Mucosa of rectum (tissue), 2 donors: ENCODE data around the gene TMEM222.

Experiments used
- H3K27ac ChIP-seq, 2 donors: one replicate each; pipeline ENCODE4 v1.7.0; 2013; ENCODE audit warnings: inconsistent platforms in 2 of 2, low read depth in 2 of 2, low read length in 2 of 2
- H3K27me3 ChIP-seq, 2 donors: one replicate each; pipeline ENCODE4 v1.7.0; 2013; ENCODE audit warnings: low read length in 2 of 2; ENCODE audit not compliant: control insufficient read depth in 2 of 2, insufficient read depth in 2 of 2
- H3K36me3 ChIP-seq, 2 donors: one replicate each; pipeline ENCODE4 v1.7.0; 2013; ENCODE audit warnings: low read length in 2 of 2; ENCODE audit not compliant: control insufficient read depth in 2 of 2, insufficient read depth in 2 of 2
- H3K4me1 ChIP-seq, 2 donors: one replicate each; pipeline ENCODE4 v1.7.0; 2013; ENCODE audit warnings: low read length in 2 of 2, mild to moderate bottlenecking in 1 of 2; ENCODE audit not compliant: control insufficient read depth in 2 of 2, insufficient read depth in 2 of 2
- H3K4me3 ChIP-seq, 2 donors: one replicate each; pipeline ENCODE4 v1.7.0; 2013; ENCODE audit warnings: low read length in 2 of 2
- H3K9ac ChIP-seq, 2 donors: one replicate each; pipeline ENCODE4 v1.7.0; 2013; ENCODE audit warnings: low read length in 2 of 2, low read depth in 1 of 2, mild to moderate bottlenecking in 1 of 2
- H3K9me3 ChIP-seq, 2 donors: one replicate each; pipeline ENCODE4 v1.7.0; 2013; ENCODE audit warnings: low read length in 2 of 2; ENCODE audit not compliant: control insufficient read depth in 2 of 2
- donor health status: healthy.
- donor health status: Normal muscosa, but diverticular disease.

TMEM222 gene

GRCh38 chr1:27296773-27297291 is 25.1 kb upstream of the TMEM222 start:
- H3K4me1 ChIP-seq: peaks cover 15 to 18% of the 10 kb centered on the region in 2 donors
- no peaks in the 10 kb centered on the region for H3K9me3 ChIP-seq
- no peak overlapping the region for H3K4me3 ChIP-seq
- no peaks in the 10 kb centered on the region for H3K27me3 ChIP-seq
- H3K36me3 ChIP-seq: peaks cover 35 to 56% of the 10 kb centered on the region in 2 donors
- H3K9ac ChIP-seq: no peak overlapping the region
- no peak overlapping the region for H3K27ac ChIP-seq

GRCh38 chr1:27297903-27298302 is 24.1 kb upstream of the TMEM222 start:
- Histone ChIP-seq H3K27ac (peak overlapping the region in 1 of 2 donors; percentile 74), H3K4me3 (no peak overlapping the region), H3K9ac (no peak overlapping the region), H3K27me3 (no peaks in the 10 kb centered on the region), H3K4me1 (peaks cover 15 to 18% of the 10 kb centered on the region in 2 donors), H3K36me3 (peaks cover 34 to 61% of the 10 kb centered on the region in 2 donors), H3K9me3 (no peaks in the 10 kb centered on the region)

GRCh38 chr1:27298632-27299384 is 23.2 kb upstream of the TMEM222 start:
- peak overlapping the region; percentile 74 to 87 for H3K27ac ChIP-seq
- no peak overlapping the region for H3K4me3 ChIP-seq
- H3K9ac ChIP-seq: no peak overlapping the region
- H3K4me1 ChIP-seq: peaks cover 15 to 18% of the 10 kb centered on the region in 2 donors
- H3K9me3 ChIP-seq: no peaks in the 10 kb centered on the region
- peaks cover 33 to 60% of the 10 kb centered on the region in 2 donors for H3K36me3 ChIP-seq
- H3K27me3 ChIP-seq: no peaks in the 10 kb centered on the region

GRCh38 chr1:27299385-27300271 is 22.3 kb upstream of the TMEM222 start:
- H3K9ac ChIP-seq: no peak overlapping the region
- H3K4me1 ChIP-seq: peaks cover 15 to 18% of the 10 kb centered on the region in 2 donors
- H3K27me3 ChIP-seq: no peaks in the 10 kb centered on the region
- H3K36me3 ChIP-seq: peaks cover 29 to 57% of the 10 kb centered on the region in 2 donors
- H3K4me3 ChIP-seq: no peak overlapping the region
- H3K9me3 ChIP-seq: no peaks in the 10 kb centered on the region
- peak overlapping the region; percentile 76 to 87 for H3K27ac ChIP-seq

GRCh38 chr1:27300341-27301051 is 21.5 kb upstream of the TMEM222 start:
- Histone ChIP-seq H3K27ac (peak overlapping the region; percentile 76 to 87), H3K9me3 (no peaks in the 10 kb centered on the region), H3K27me3 (no peaks in the 10 kb centered on the region), H3K4me1 (peaks cover 15 to 18% of the 10 kb centered on the region in 2 donors), H3K4me3 (no peak overlapping the region), H3K36me3 (peaks cover 35 to 59% of the 10 kb centered on the region in 2 donors), H3K9ac (peak overlapping the region in 1 of 2 donors; percentile 13)

- peaks cover 35 to 57% of the 10 kb centered on the region in 2 donors for H3K36me3 ChIP-seq
- H3K27me3 ChIP-seq: no peaks in the 10 kb centered on the region
- H3K4me1 ChIP-seq: peaks cover 15 to 18% of the 10 kb centered on the region in 2 donors
- peak overlapping the region; percentile 13 to 32 for H3K9ac ChIP-seq
- peak overlapping the region; percentile 15 to 61 for H3K27ac ChIP-seq
- H3K4me3 ChIP-seq: no peak overlapping the region
- no peaks in the 10 kb centered on the region for H3K9me3 ChIP-seq
Observed at GRCh38 chr1:27301052-27301422, 20.9 kb upstream of the TMEM222 start.

- Histone ChIP-seq H3K27me3 (no peaks in the 10 kb centered on the region), H3K27ac (peak overlapping the region in 1 of 2 donors; percentile 61), H3K4me3 (no peak overlapping the region), H3K36me3 (peaks cover 35 to 56% of the 10 kb centered on the region in 2 donors), H3K9ac (no peak overlapping the region), H3K4me1 (peaks cover 15 to 18% of the 10 kb centered on the region in 2 donors), H3K9me3 (no peaks in the 10 kb centered on the region)
Observed at GRCh38 chr1:27301582-27302199, 20.3 kb upstream of the TMEM222 start.

GRCh38 chr1:27302612-27303011 is 19.4 kb upstream of the TMEM222 start:
- H3K4me3 ChIP-seq: no peak overlapping the region
- peaks cover 15 to 18% of the 10 kb centered on the region in 2 donors for H3K4me1 ChIP-seq
- no peak overlapping the region for H3K9ac ChIP-seq
- H3K9me3 ChIP-seq: no peaks in the 10 kb centered on the region
- H3K27me3 ChIP-seq: no peaks in the 10 kb centered on the region
- H3K36me3 ChIP-seq: peaks cover 28 to 50% of the 10 kb centered on the region in 2 donors
- no peak overlapping the region for H3K27ac ChIP-seq

GRCh38 chr1:27303509-27303908 is 18.5 kb upstream of the TMEM222 start:
- Histone ChIP-seq H3K27me3 (no peaks in the 10 kb centered on the region), H3K9ac (no peak overlapping the region), H3K27ac (no peak overlapping the region), H3K4me3 (no peak overlapping the region), H3K36me3 (peaks cover 21 to 48% of the 10 kb centered on the region in 2 donors), H3K9me3 (no peaks in the 10 kb centered on the region), H3K4me1 (peaks cover 15 to 18% of the 10 kb centered on the region in 2 donors)
